Stimulated activated CD4-positive, alpha-beta T cell treated with anti-CD3 and anti-CD28 coated beads, TNF-alpha, amount 100 ng/mL, for 48 hours (primary cell): ENCODE results near the gene SSR4.

ENCODE experiments used
- DNase-seq, 3 donors: peaks; one replicate each; pipeline ENCODE4 v3.0.0-alpha.2; 2020; ENCODE audit warnings: low read depth in 3 of 3

The SSR4 gene

GRCh38 chrX:153829799-153830639 lies 35.6 kb downstream of the SSR4 start, which contains the start of gene PDZD4:
TSS of gene PDZD4 (minus strand) at chrX:153830544. CDS start at chrX:153830298, 246 bp downstream.
- DNase-seq = no peak

GRCh38 chrX:153830640-153831428 lies 36.4 kb downstream of the SSR4 start:
- no peak for DNase-seq

GRCh38 chrX:153831429-153832150 lies 37.1 kb downstream of the SSR4 start:
- no peak for DNase-seq

- DNase-seq = no peak
These were observed 38.3 kb downstream of the SSR4 start for GRCh38 chrX:153832728-153833127.

- DNase-seq = no peak
These were observed 42.5 kb downstream of the SSR4 start for GRCh38 chrX:153836921-153837320.

GRCh38 chrX:153844509-153845082 lies 50.1 kb downstream of the SSR4 start:
- DNase-seq = no peak

- DNase-seq = no peak
These were observed 50.7 kb downstream of the SSR4 start for GRCh38 chrX:153845195-153845594.

- DNase-seq = no peak
These were observed 51.4 kb downstream of the SSR4 start for GRCh38 chrX:153845842-153846241.
